Measurements from ENCODE around the gene KCNMA1.

DNA sequence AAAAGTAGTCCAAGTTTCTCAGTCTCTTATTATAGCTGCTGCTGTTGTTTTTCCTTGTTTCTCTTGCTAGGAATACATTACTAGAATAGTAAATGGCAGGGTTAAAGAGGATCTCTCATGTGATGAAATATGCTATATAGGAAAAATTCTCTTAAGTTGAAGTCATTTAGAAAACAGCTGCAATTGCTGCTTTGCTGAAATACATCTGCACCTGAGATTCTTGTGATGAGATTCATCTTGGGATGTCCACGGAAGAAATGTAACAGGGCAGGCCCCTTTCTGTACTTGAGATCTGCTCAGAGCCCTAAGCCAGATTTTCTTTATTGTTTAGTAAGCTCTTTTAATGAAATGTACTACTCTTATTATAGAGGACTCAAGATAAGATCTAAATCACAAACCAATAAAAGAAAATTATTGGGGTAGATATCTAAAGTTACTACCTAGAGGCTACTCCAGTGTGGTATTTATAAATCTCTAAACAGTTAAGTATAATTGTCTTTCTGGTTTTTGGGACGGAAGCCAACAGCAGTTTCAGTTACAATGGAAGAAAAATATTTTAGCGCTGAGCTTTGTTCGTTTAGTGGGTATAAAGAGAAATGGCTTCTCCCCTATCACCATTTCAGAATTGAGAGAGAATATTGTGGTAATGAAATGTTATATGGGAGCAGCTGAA lies 701.5 kb downstream of the KCNMA1 start:
- TF ChIP-seq YY1 (IDR thresholded peaks at IDR 0.05; ENCODE audit: insufficient read depth, insufficient read length) (no peak), SUZ12 (IDR thresholded peaks at IDR 0.05; ENCODE audit: extremely low read depth, insufficient read depth, insufficient read length) (no peak), ZNF274 (IDR thresholded peaks at IDR 0.05; ENCODE audit: low read depth, low read length) (no peak)

Data from NT2/D1 (cell line).